H9 (cell line): Measurements from ENCODE around the gene MYL9. TPM values are rescaled to one million over a fixed set of nuclear protein-coding genes. Genes with fewer than 3 reads are reported as not detected.

Source experiments
- DNase-seq: peaks from one replicate; pipeline ENCODE4 v3.0.0-alpha.2; 2017
- H2AFZ ChIP-seq: one replicate; pipeline ENCODE4 v1.6.1; 2013; ENCODE audit warnings: mild to moderate bottlenecking, low read length, control low read depth, moderate library complexity
- H2AK5ac ChIP-seq: 2 replicates; pipeline ENCODE4 v1.6.1; 2013; ENCODE audit warnings: low read length, control low read depth, mixed read lengths; ENCODE audit not compliant: insufficient read length
- H2BK120ac ChIP-seq: one replicate; pipeline ENCODE4 v1.6.1; 2013; ENCODE audit warnings: low read depth, mild to moderate bottlenecking, low read length, control low read depth, inconsistent platforms; ENCODE audit not compliant: poor library complexity, severe bottlenecking
- H2BK12ac ChIP-seq: 2 replicates; pipeline ENCODE4 v1.6.1; 2013; ENCODE audit warnings: low read length, control low read depth, mixed read lengths, low read depth; ENCODE audit not compliant: insufficient read length
- H2BK15ac ChIP-seq: 2 replicates; pipeline ENCODE4 v1.6.1; 2013; ENCODE audit warnings: low read depth, low read length, control low read depth
- H2BK20ac ChIP-seq: one replicate; pipeline ENCODE4 v1.6.1; 2013; ENCODE audit warnings: low read depth, mild to moderate bottlenecking, low read length, control low read depth, inconsistent platforms; ENCODE audit not compliant: poor library complexity, severe bottlenecking
- H2BK5ac ChIP-seq: 2 replicates; pipeline ENCODE4 v1.6.1; 2013; ENCODE audit warnings: low read length, control low read depth, mixed read lengths; ENCODE audit not compliant: insufficient read length
- H3K14ac ChIP-seq: 2 replicates; pipeline ENCODE4 v1.6.1; 2013; ENCODE audit warnings: low read length, control low read depth; ENCODE audit not compliant: insufficient read depth
- H3K18ac ChIP-seq: 2 replicates; pipeline ENCODE4 v1.6.1; 2013; ENCODE audit warnings: low read depth, mild to moderate bottlenecking, mixed read lengths, low read length, control low read depth; ENCODE audit not compliant: insufficient read length
- H3K23ac ChIP-seq: 2 replicates; pipeline ENCODE4 v1.6.1; 2013; ENCODE audit warnings: low read length, control low read depth, mixed read lengths, low read depth; ENCODE audit not compliant: insufficient read length
- H3K23me2 ChIP-seq: 2 replicates; pipeline ENCODE4 v1.6.1; 2013; ENCODE audit warnings: low read depth, mild to moderate bottlenecking, mixed read lengths, low read length, control low read depth; ENCODE audit not compliant: insufficient read length, poor library complexity, severe bottlenecking
- H3K27ac ChIP-seq: 2 replicates; pipeline ENCODE4 v1.5.1; 2013; ENCODE audit warnings: low read length, control low read depth, mixed read lengths, low read depth; ENCODE audit not compliant: insufficient read length
- H3K27me3 ChIP-seq: 2 replicates; pipeline ENCODE4 v1.6.1; 2013; ENCODE audit warnings: low read length, control low read depth, inconsistent platforms; ENCODE audit not compliant: insufficient read depth
- H3K4ac ChIP-seq: 2 replicates; pipeline ENCODE4 v1.6.1; 2013; ENCODE audit warnings: low read depth, mild to moderate bottlenecking, control low read depth, inconsistent platforms, low read length, moderate library complexity
- H3K4me1 ChIP-seq: 2 replicates; pipeline ENCODE4 v1.6.1; 2013; ENCODE audit warnings: low read length, control low read depth, inconsistent platforms; ENCODE audit not compliant: insufficient read depth
- H3K4me2 ChIP-seq: 2 replicates; pipeline ENCODE4 v1.6.1; 2013; ENCODE audit warnings: low read length, control low read depth, mixed read lengths; ENCODE audit not compliant: insufficient read length, insufficient read depth
- H3K56ac ChIP-seq: 2 replicates; pipeline ENCODE4 v1.6.1; 2013; ENCODE audit warnings: low read depth, mild to moderate bottlenecking, mixed read lengths, low read length, control low read depth; ENCODE audit not compliant: insufficient read length
- H3K79me1 ChIP-seq: 2 replicates; pipeline ENCODE4 v1.6.1; 2013; ENCODE audit warnings: low read depth, mild to moderate bottlenecking, moderate library complexity, low read length, control low read depth, inconsistent platforms; ENCODE audit not compliant: insufficient read depth, poor library complexity, severe bottlenecking
- H3K79me2 ChIP-seq: 2 replicates; pipeline ENCODE4 v1.6.1; 2013; ENCODE audit warnings: low read length, control low read depth, inconsistent platforms; ENCODE audit not compliant: insufficient read depth
- H3K9ac ChIP-seq: 2 replicates; pipeline ENCODE4 v1.6.1; 2013; ENCODE audit warnings: low read length, control low read depth, mixed read lengths; ENCODE audit not compliant: insufficient read length; ENCODE audit errors: extremely low read depth
- H3K9me3 ChIP-seq: one replicate; pipeline ENCODE4 v1.6.1; 2013; ENCODE audit warnings: low read depth, low read length, inconsistent platforms; ENCODE audit not compliant: control insufficient read depth
- H3T11ph ChIP-seq: one replicate; pipeline ENCODE4 v1.6.1; 2013; ENCODE audit warnings: mild to moderate bottlenecking, low read length, control low read depth, inconsistent platforms
- H4K20me1 ChIP-seq: one replicate; pipeline ENCODE4 v1.6.1; 2013; ENCODE audit not compliant: control insufficient read depth, insufficient read length, insufficient read depth
- H4K5ac ChIP-seq: 2 replicates; pipeline ENCODE4 v1.6.1; 2013; ENCODE audit warnings: low read depth, mild to moderate bottlenecking, mixed read lengths, low read length, control low read depth; ENCODE audit not compliant: insufficient read length
- H4K8ac ChIP-seq: replicated peaks from 2 replicates; pipeline ENCODE4 v1.6.1; 2013; ENCODE audit warnings: low read length, control low read depth, mixed read lengths, low read depth; ENCODE audit not compliant: insufficient read length
- H4K91ac ChIP-seq: 2 replicates; pipeline ENCODE4 v1.6.1; 2013; ENCODE audit warnings: low read depth, mild to moderate bottlenecking, moderate library complexity, mixed read lengths, low read length, control low read depth; ENCODE audit not compliant: insufficient read length
- H3K27ac Mint-ChIP-seq, 3 experiments: 2 replicates in 2 of 3; 3 replicates in 1 of 3; pipeline ENCODE4 v1.8.0; 2020 to 2021; ENCODE audit warnings: mixed read lengths in 3 of 3, mild to moderate bottlenecking in 1 of 3, moderate library complexity in 1 of 3
- H3K27me3 Mint-ChIP-seq: 2 replicates; pipeline ENCODE4 v1.8.0; 2021; ENCODE audit warnings: low read depth, mild to moderate bottlenecking, moderate library complexity, mixed read lengths
- H3K36me3 Mint-ChIP-seq, 3 experiments: 2 replicates in 2 of 3; 3 replicates in 1 of 3; pipeline ENCODE4 v1.8.0; 2020 to 2021; ENCODE audit warnings: low read depth in 3 of 3, mixed read lengths in 3 of 3; ENCODE audit not compliant: insufficient read depth in 1 of 3
- H3K4me1 Mint-ChIP-seq, 2 experiments: 2 replicates each; pipeline ENCODE4 v1.8.0; 2020; ENCODE audit warnings: mixed read lengths in 2 of 2
- H3K4me3 Mint-ChIP-seq, 2 experiments: 2 replicates in 1 of 2; 3 replicates in 1 of 2; pipeline ENCODE4 v1.8.0; 2020 to 2021; ENCODE audit warnings: mild to moderate bottlenecking in 2 of 2, mixed read lengths in 2 of 2, moderate library complexity in 1 of 2
- H3K9me3 Mint-ChIP-seq, 2 experiments: 2 replicates in 1 of 2; 3 replicates in 1 of 2; pipeline ENCODE4 v1.8.0; 2020; ENCODE audit warnings: mild to moderate bottlenecking in 2 of 2, mixed read lengths in 2 of 2, moderate library complexity in 1 of 2
- WGBS: extraction: QIAGEN DNeasy Blood & Tissue Kit; methylation state at CpG from one replicate; pipeline ENCODE4 v1.1.7; 2013; ENCODE audit warnings: missing lambda C conversion rate, low lambda C conversion rate, mixed read lengths; ENCODE audit not compliant: insufficient read length; ENCODE audit errors: extremely low coverage; 5-methylcytosine and 5-hydroxymethylcytosine counted together
- total RNA-seq: library from RNA; stranded (reverse); gene quantifications from 2 replicates; pipeline ENCODE4 v1.2.1, GENCODE V29; 2021
- TF ChIP-seq, protein P1 (sequence below): fragments of 200-600 bp; sonication (generic); conservative IDR thresholded peaks from 3 replicates; pipeline ENCODE4 v1.8.0; 2021; ENCODE audit warnings: antibody characterized with exemption, mild to moderate bottlenecking

Gene MYL9
- total RNA-seq, 1 experiment from 2014 or later: 218 TPM

DNA sequence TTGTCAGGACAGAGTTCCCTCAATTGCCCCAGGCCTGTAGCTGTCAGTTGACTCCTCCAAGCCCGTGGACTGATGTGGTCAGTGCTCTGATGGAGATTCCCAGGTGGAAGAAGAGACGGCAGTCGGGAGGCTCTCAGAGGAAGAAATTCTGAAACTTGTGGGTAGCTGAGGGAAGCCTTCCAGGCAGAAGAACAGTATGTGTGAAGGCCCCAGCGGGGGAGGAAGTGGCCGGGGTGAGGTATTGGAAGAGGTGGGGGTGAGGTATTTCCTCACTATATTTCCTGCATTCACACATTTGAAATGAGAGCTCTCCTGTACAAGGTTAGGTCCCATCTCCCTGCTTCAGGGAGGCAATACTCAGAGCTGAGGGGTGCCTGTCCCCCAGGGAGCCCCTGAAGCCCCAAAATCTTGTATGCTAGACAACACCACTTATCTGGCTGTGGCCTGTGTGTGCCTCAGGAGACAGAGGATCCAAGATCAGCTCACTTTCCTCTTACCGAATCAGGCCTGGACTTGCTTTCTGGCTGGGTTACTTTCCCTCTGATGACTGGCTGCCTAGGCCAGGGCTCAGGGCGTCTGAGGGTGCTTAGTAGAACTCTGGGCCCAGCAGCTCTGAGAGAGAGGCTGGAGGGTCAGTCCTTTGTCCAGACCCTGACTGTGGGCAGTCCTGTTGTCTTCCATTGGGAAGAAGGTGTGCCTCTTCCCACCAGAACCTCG, 49.3 kb upstream of the MYL9 start:
- H3K36me3 Mint-ChIP-seq: peaks cover 4 to 17% (median 16%) of the 10 kb centered on the region in 3 experiments; a peak in 6 of 7 replicates
- H3K4me1 ChIP-seq: no peaks in the 10 kb centered on the region
- no peak overlapping the region for H4K8ac ChIP-seq
- no peaks in the 10 kb centered on the region for H3K9me3 Mint-ChIP-seq
- H3K18ac ChIP-seq: no peak overlapping the region
- no peaks in the 10 kb centered on the region for H3K27me3 Mint-ChIP-seq
- H2BK15ac ChIP-seq: no peak overlapping the region
- H3K56ac ChIP-seq: no peak overlapping the region
- H2AK5ac ChIP-seq: no peak overlapping the region
- H2BK5ac ChIP-seq: no peak overlapping the region
- H3K79me2 ChIP-seq: no peaks in the 10 kb centered on the region
- no peaks in the 10 kb centered on the region for H3K23me2 ChIP-seq
- H3K79me1 ChIP-seq: no peaks in the 10 kb centered on the region
- no peak overlapping the region for H3T11ph ChIP-seq
- H3K4me3 Mint-ChIP-seq: no peak overlapping the region
- no peak for DNase-seq
- no peak overlapping the region for H3K4ac ChIP-seq
- no peaks in the 10 kb centered on the region for H4K20me1 ChIP-seq
- H3K27ac ChIP-seq: no peak overlapping the region
- no peaks in the 10 kb centered on the region for H3K27me3 ChIP-seq
- no peak overlapping the region for H2BK20ac ChIP-seq
- no peak overlapping the region for H3K4me2 ChIP-seq
- TF ChIP-seq, protein P1, sequence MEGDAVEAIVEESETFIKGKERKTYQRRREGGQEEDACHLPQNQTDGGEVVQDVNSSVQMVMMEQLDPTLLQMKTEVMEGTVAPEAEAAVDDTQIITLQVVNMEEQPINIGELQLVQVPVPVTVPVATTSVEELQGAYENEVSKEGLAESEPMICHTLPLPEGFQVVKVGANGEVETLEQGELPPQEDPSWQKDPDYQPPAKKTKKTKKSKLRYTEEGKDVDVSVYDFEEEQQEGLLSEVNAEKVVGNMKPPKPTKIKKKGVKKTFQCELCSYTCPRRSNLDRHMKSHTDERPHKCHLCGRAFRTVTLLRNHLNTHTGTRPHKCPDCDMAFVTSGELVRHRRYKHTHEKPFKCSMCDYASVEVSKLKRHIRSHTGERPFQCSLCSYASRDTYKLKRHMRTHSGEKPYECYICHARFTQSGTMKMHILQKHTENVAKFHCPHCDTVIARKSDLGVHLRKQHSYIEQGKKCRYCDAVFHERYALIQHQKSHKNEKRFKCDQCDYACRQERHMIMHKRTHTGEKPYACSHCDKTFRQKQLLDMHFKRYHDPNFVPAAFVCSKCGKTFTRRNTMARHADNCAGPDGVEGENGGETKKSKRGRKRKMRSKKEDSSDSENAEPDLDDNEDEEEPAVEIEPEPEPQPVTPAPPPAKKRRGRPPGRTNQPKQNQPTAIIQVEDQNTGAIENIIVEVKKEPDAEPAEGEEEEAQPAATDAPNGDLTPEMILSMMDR: no peak
- H4K5ac ChIP-seq: no peak overlapping the region
- WGBS: no CpG with 5 or more reads among the region's 8 CpGs
- H3K9ac ChIP-seq: no peak overlapping the region
- H2AFZ ChIP-seq: no peak overlapping the region
- H3K9me3 ChIP-seq: no peaks in the 10 kb centered on the region
- H2BK12ac ChIP-seq: no peak overlapping the region
- H3K27ac Mint-ChIP-seq: peak overlapping the region in 2 of 3 experiments; percentile 52 to 65; a peak in 4 of 7 replicates
- H3K23ac ChIP-seq: no peak overlapping the region
- H3K14ac ChIP-seq: no peak overlapping the region
- H3K4me1 Mint-ChIP-seq: peaks cover 14 to 17% of the 10 kb centered on the region in 2 experiments
- H4K91ac ChIP-seq: no peak overlapping the region
- no peak overlapping the region for H2BK120ac ChIP-seq
